Epithelial cell of esophagus (primary cell): ENCODE measurements around the gene DIDO1.
A peak's percentile ranks its signal among the peaks of the same experiment; 100 is the strongest.

Source experiments
- DNase-seq: peaks from one replicate; pipeline ENCODE4 v3.0.0; 2010; ENCODE audit warnings: low read depth
- H3K4me3 ChIP-seq: 2 replicates; pipeline ENCODE4 v1.5.1; 2011; ENCODE audit warnings: mild to moderate bottlenecking, low read length, control low read depth
- TF ChIP-seq, protein P1 (sequence below): IDR thresholded peaks from 2 replicates; pipeline ENCODE4 v1.5.1; 2011; ENCODE audit warnings: low read depth, mild to moderate bottlenecking, low read length, control low read depth, inconsistent platforms; ENCODE audit not compliant: insufficient read depth; ENCODE audit errors: missing control alignments

DIDO1 gene

DNA sequence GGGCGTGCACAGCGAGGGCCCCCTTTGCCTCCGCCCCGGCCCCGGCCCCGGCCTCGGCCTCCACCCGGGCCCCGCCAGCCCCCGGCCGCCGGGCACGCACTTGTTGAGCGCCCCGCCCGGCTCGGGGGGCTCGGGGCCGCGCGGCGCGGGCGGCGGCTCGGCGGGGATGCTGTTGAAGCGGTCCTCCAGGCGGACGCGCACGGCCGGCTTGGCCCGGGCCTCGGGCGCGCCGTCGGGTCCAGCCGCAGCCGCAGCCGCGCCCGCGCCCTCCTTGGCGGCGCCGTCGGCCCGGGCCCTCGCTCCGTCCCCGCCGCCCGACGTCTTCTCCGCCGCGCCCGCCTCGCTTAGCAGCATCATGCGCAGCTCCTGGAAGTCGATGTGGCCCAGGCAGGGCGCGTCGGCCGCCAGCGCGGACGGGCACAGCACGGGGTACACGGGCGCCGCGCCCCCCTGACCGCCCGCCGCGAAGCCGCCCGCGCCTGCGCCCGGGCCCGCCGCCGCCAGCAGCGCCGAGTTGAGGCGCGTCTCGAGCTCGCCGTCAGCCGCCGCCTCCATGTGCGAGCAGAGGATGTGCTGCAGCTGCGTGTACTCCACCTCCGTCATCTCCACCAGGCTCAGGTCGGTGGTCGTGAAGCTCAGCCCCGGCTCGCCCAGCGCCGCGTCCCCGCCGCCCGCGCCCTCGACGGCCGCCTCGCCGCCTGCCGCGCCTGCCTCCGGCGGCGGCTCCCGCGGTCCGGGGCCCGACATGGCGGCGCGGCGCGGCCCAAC lies 65.2 kb downstream of the DIDO1 start:
- peak overlapping the region; percentile 54 for H3K4me3 ChIP-seq
- TF ChIP-seq, protein P1, sequence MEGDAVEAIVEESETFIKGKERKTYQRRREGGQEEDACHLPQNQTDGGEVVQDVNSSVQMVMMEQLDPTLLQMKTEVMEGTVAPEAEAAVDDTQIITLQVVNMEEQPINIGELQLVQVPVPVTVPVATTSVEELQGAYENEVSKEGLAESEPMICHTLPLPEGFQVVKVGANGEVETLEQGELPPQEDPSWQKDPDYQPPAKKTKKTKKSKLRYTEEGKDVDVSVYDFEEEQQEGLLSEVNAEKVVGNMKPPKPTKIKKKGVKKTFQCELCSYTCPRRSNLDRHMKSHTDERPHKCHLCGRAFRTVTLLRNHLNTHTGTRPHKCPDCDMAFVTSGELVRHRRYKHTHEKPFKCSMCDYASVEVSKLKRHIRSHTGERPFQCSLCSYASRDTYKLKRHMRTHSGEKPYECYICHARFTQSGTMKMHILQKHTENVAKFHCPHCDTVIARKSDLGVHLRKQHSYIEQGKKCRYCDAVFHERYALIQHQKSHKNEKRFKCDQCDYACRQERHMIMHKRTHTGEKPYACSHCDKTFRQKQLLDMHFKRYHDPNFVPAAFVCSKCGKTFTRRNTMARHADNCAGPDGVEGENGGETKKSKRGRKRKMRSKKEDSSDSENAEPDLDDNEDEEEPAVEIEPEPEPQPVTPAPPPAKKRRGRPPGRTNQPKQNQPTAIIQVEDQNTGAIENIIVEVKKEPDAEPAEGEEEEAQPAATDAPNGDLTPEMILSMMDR, result no peak
- peak; percentile 38 for DNase-seq

DNA sequence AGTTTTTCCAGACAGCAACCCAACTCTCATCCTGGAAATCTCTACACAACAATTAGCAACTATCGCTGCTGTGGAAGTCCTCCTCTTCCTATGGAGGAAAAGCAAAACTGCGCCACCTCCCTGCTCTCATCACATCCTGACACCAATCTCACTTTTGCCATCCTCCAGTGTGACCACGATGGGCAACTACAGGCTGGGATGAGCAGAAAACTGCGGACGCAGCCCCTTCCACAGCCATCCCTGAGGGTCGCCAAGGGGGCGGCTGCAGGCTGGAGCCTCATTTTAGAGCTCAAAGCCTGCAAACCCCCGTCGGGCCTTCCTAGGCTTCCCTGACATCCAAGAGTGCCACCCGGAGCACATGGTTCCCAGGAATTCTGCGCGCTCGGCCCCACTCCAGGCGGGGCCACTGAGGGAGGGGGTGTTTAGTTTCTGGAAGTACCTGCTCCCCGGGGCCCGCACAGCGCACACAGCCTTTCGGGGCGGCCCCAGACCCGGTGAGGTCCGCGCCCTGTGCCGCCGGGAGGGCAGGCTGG lies 65.8 kb downstream of the DIDO1 start:
- DNase-seq, result peak; percentile 50
- TF ChIP-seq, protein P1, result peak; percentile 31

DNA sequence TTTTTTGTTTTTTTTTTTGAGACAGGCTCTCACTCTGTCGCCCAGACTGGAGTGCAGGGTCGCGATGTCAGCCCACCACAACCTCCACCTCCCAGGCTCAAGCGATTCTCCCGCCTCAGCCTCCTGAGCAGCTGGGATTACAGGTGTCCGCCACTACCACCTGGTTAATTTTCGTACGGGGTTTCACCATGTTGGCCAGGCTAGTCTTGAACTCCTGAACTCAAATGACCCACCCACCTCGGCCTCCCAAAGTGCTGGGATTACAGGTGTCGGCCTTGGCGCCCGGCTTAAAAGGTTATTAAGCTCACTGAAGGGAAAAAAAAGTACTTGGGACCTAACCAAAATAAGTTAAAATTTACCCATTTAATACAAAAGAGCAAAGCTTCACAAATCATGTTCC lies 66.6 kb downstream of the DIDO1 start:
- TF ChIP-seq, protein P1, result no peak
- H3K4me3 ChIP-seq, result no peak overlapping the region

More for the DNA sequence above, 65.8 kb downstream of the DIDO1 start:
- H3K4me3 ChIP-seq, result peak overlapping the region; percentile 54

DNA sequence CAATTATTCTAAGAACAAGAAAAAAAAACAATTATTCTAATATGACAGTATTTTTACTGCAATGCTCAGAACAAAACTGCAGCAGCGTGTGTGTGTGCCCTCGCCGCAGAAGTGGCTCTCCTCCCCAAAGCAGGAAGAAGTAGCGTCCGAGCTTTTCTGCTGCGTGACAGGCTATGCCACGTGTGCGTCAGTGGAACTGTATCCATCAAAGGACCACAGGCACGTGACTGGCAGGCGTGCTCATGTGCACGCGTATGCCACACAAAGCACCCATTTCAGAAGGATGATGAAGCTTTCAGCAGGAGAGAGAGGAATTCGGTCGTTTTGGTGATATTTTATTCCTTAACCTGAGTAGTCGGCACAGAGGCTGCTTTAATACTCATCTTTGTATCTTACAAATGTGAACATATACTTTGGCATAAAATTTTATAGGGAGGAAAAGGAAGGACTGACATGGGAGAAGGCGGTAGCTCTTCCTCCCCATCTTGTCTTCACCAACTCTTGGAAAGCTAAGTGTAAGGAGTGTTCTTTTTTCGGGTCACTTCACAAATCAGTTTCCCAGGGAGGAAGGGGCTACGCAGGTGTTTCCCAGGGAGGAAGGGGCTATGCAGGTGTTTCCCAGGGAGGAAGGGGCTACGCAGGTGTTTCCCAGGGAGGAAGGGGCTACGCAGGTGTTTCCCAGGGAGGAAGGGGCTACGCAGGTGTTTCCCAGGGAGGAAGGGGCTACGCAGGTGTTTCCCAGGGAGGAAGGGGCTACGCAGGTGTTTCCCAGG lies 68.1 kb downstream of the DIDO1 start:
- H3K4me3 ChIP-seq, result no peak overlapping the region
- no peak for DNase-seq
- TF ChIP-seq, protein P1, result no peak

More for the DNA sequence above, 66.6 kb downstream of the DIDO1 start:
- no peak for DNase-seq

DNA sequence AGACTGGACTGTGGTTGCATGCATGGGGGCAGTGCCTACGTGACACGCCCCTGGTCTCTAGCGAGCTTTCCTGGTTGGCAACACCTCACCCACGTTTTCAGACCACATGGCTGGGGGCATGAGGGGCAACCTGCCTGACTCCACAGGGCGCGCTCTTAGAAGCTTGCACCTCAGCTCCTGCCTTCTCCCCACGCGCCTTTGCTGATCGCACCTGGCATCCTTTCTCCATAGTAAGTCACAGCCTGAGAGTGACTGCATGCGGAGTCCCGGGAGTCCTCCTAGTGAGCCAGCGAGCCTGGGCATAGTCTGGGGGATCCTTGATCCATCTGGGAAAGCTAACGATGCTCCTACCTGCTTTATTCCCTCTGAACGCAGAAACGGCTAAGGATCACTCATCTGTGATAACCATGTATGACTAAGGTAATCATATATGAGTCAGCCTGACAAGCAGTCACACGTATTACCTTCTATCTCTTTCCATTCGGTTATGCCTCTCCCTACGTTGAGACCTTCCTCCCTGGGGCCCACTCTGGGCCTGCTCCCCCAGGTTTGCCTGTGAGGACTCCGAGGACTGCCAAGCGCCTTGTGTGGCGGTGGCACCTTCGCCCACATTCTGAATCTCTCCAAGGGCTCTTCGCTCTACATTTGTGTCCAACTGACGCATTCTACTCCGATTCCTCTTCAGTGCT lies 69.2 kb downstream of the DIDO1 start:
- TF ChIP-seq, protein P1, result no peak
- H3K4me3 ChIP-seq, result no peak overlapping the region
- peak; percentile 87 for DNase-seq

DNA sequence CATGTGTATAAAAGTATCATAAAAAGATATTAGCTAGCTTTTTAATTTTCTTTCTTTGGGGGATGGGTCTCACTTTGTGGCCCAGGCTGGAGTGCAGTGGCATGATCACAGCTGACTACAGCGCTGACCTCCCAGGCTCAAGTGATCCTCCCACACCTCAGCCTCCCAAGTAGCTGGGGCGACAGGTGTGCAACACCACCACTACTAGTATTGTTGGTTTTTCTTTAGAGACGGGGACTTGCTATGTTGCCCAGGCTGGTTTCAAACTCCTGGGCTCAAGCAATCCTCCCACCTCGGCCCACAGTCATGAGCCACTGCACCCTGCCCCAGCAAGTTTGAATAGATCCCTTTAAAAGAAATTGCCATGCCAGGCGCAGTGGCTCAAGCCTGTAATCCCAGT lies 71.2 kb downstream of the DIDO1 start:
- H3K4me3 ChIP-seq, result no peak overlapping the region
- TF ChIP-seq, protein P1, result no peak
- no peak for DNase-seq
